Fibroblast of skin of scalp (primary cell): ENCODE measurements around the gene CDK11B.
"Not testable (repeated sequence)": the region's sequence is repeated elsewhere in the genome, so short reads cannot be mapped to it uniquely, and the experiment has no call there.

ENCODE experiments used
- DNase-seq: peaks from one replicate; pipeline ENCODE4 v3.0.0-alpha.2; 2013

CDK11B gene

GRCh38 chr1:1683104-1683905 is 24.5 kb upstream of the CDK11B start:
- no peak for DNase-seq

DNA sequence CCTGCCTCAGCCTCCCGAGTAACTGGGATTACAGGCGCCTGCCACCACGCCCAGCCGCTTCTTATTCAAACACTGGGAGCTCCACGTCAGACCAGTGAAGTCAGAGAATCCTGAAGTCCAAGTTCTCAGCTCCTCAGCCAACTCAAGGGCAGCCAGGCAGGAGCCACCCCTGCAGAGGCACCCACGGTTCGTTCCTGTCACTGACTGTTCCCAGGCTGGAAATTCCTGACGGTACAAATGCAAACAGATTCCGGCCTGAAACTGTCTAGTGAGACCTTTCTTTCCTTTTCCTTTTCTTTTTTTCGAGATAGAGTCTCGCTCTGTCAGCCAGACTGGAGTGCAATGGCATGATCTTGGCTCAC is 22.1 kb upstream of the CDK11B start:
- no peak for DNase-seq

DNA sequence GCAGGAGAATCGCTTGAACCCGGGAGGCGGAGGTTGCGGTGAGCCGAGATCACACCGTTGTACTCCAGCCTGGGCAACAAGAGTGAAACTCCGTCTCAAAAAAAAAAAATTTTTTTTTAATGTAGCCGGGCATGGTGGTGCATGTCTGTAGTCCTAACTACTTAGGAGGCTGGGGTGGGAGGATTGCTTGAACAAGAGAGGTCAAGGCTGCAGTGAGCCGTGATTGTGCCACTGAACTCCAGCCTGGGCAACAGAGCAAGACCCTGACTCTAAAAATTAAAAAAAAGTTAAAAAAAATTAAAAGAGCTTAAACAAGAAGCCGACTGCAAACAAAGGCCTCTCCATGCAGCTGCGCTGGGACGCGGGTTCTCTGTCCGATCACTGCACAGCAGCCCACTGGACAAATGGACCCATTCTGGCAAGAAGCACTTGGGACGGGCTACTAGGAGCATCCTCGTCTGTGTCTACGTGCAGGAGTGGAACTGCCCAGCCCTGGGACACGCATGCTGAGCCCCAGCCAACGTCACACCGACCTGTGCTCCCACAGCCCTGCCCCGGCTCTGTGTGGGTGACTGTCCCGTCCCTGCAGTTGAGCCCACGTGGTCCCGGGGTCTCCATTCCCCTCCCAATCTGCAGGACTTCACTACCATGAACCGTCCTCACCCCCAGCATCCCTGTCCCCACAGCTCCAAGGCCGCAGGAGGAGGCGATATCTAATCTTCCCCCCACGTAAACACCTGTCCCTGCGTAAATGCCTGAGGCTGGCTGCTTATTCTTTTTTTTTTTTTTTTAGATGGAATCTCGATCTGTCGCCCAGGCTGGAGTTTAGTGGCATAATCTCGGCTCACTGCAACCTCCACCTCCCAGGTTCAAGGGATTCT is 21.5 kb upstream of the CDK11B start:
- no peak for DNase-seq

DNA sequence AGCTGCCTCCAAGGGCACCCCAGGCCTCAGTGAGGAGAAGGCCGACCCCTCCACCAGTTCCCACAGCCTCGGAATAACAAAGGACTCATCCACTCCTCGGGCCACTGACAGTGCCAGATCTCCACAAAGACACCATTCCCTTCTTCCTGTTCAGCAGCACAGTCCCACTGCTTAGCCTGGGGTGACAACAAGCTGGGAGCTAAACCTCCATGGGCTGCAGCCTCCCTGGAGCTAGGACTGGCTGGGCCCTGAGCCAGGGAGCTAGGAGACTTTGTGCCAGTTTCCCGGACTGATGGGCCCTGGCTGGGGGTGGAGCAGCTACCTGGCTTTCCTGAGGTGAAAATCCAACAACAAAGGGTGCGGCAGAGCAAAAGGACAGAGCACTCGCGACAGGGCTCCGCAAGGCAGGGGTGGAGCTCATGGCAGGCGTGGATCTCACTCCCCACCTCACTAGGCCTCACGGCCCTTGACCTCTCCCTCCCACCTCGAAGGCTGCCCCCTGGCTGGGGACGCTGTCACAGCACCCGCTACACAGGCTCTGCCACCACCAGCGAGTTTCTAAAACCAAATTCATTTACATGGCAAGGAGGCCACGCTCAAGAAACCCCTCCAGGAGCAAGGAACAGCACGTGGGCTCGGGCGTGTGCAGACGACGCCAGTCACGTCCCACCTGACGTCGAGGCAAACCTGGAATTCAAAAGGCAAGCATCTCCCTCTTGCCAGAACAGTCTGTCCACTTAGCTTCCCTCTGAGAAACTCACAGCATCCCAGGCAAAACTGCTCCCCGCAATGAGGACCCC is 20.0 kb upstream of the CDK11B start:
- DNase-seq, result no peak

DNA sequence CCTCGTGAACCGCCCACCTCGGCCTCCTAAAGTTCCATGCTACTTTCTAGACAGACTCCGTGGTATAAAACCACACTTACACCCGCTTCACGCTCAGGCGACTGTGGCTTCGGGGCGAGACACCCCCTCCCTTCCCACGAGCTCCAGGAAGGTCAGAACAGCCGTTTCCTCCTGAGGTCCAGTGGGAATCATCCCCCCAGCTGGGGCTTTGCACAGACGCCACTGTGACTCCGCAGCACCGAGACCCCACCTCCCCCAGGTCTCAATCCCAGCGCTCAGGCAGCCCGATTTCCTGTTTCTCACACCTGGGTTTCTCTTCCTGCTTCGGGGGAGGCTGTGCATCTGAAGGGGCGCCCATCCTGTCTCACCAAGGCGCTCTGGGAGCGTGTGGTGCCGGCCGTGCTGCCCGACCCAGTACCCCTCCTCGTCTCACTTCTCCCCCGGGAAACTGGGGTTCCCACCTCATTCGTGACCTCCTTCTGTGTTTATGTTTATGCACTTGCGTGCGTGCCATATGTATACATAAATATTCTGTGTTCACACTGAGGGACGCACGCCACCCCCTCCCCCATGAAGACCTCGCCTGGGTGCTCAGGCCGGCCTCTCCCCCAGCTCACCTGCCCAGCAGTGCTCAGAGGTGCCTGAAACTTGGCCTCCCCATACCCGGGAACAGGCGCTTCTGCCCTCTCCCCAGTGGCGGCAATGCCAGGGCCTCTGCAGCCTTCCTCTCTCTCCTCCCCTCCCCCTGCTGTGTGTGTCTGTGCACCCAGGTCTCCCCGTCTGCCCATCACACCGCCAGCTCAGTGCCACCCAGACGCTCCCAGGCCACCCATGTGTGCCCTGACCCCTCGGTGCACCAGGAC is 19.1 kb upstream of the CDK11B start:
- no peak for DNase-seq

DNA sequence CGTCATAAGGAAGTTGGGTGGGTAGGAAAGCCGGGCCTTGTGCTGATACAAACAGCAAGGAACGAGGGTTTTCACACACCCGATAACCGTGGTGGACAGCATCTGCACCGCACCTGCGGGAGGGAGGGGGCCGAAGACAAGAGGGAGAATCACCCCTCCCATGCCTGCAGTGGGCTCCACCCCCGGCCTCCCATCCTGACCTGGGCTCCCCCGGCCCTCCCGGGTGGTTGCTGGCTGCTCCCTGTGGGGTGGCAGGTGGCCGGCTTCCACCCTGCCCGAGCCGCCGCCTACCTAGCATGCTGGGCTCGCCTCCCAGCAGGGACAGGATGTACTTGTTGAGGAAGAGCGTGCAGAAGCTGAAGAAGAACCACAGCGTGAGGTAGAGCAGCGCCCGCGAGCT is 17.3 kb upstream of the CDK11B start:
- not testable (repeated sequence) for DNase-seq

- not testable (repeated sequence) for DNase-seq
Observed at GRCh38 chr1:1675218-1675617, 16.4 kb upstream of the CDK11B start.

DNA sequence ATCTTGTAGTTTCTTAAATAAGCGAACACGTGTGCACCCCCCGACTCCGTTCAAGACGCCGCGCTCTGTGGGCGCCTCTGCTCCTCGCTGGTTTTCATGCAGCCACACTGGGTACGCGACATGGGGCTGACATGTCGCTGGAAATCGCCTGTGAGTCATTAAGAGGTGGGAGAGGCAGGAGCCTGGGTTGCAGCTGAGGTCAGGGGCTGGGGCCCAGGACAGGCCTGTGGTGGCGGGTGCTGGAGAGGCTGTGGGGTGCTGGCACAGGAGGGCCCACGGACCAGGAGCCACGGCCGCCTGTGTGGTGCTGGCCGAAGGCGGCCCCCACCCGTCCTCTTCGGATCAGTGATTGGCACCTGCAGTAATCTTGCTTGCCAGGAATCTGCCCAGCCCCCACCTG is 16.0 kb upstream of the CDK11B start:
- DNase-seq, result not testable (repeated sequence)

GRCh38 chr1:1672181-1672965 is 13.6 kb upstream of the CDK11B start:
- DNase-seq, result no peak

DNA sequence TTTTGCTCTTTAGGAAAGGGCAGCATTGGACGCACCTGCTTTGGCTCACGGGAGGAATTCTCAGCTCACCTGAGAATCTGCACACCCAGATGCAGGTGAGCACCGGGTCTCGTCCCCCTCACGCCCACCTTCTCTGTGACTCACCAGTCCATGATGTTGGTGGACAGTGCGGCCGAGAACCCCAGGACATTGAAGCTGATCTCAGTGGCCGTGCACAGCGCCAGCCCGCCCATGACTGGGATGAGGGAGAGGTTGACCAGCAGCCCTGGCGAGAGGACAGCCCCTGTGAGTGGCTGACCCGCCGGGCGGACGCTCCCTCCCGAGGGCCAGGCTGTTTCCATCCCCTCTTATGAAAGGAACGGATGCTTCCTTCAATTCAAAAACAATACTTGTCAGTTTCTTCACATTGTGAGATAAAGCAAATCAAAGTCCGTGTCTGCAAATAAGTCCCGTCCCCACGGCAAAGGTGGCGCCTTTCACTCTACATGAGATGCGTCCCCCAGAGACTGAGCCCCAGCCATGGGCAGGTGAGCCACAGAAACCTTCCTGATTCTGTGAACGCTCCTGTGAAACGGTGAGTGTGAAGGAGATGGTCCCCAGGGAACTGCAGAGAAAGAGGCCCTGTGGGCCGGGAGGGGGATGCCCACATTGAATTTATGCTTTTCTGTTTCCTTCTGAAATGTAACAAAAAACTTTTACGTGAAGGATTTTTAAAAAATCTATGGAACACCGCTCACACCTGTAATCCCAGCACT is 12.7 kb upstream of the CDK11B start:
- DNase-seq, result no peak

DNA sequence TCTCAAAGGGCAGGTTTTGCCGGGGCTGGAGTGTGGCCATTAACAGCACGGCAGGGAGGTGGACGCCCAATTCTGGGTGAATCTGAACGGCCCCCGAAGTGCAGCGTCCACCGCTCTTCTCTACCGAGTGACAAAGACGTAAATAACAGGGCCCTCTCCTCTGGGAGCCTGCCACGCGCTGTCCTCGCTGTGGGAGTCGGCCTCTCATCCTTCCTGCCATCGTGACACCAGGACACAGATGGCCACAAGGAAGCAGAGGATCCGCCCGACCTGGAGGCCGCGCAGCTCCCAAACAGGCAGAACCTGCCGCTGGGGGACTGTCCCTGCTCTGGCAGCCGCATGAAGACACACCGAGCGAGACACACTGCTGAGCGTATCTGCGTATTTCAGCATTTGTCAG is 12.1 kb upstream of the CDK11B start:
- DNase-seq, result no peak

DNA sequence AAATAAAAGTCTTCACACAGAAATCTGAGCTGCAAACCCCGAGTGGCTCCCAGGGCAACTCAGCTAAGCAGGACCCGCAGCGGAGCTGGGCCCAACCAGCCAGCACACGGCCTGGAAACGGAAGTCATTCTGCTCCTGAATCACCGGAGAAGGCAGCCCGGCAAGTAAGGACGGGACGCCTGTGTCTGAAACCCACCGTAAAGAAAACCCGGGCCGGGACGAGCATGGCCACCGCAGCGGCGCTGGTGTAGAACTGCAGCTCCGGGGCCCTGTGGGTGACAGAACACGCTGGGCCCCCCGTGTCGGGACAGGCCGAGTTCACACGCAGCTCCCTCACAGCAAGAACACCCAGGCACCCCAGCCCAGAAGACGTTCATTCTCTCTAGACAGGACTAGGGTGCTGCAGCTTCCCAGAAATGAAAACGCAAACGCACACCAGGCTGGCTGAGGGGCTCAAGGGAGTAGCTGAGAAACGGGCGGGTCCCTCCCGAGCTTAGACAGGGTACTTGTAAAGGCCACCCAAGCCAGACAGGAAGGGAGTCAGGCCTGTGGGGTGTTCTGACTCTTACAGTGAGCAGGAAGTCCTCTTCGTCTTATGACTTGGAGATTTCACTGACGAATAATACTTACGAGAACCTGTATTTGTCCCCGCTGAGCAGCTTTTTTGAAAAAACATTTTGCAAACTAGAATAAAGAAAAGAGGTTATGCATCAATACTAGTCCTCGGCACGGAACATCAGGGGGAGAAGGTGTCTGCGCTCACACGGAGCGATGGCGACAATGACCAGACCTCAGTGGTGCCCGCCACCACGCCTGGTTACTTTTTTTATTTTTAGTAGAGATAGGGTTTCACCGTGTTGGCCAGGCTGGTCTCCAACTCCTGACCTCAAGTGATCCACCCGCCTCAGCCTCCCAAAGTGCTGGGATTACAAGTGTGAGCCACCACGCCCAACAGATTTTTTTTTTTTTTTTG is 10.9 kb upstream of the CDK11B start:
- no peak for DNase-seq

GRCh38 chr1:1666526-1666925 is 7.7 kb upstream of the CDK11B start:
- no peak for DNase-seq

GRCh38 chr1:1665815-1666251 is 7.0 kb upstream of the CDK11B start:
- DNase-seq, result no peak

GRCh38 chr1:1664941-1665814 is 6.4 kb upstream of the CDK11B start:
- no peak for DNase-seq

DNA sequence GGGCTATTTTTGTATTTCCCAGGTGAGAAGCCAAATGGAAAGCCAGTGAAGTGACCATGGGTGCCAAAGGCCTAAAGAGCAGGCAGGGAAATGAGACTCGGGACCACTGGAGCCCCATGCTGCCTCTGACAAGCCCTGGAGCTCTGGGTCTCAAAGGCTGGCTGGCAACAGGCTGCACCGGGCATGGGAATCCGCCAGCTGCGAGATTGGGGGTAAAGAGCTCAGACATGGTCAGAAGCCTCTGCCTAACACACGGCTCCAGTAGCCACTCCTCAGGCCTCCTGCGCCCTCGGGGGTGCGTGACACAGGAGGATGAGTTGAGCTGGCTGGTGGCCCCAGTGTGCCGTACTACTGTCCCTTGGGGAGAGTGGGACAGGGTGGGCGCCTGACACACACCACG is 5.5 kb upstream of the CDK11B start:
- DNase-seq, result not testable (repeated sequence)

DNA sequence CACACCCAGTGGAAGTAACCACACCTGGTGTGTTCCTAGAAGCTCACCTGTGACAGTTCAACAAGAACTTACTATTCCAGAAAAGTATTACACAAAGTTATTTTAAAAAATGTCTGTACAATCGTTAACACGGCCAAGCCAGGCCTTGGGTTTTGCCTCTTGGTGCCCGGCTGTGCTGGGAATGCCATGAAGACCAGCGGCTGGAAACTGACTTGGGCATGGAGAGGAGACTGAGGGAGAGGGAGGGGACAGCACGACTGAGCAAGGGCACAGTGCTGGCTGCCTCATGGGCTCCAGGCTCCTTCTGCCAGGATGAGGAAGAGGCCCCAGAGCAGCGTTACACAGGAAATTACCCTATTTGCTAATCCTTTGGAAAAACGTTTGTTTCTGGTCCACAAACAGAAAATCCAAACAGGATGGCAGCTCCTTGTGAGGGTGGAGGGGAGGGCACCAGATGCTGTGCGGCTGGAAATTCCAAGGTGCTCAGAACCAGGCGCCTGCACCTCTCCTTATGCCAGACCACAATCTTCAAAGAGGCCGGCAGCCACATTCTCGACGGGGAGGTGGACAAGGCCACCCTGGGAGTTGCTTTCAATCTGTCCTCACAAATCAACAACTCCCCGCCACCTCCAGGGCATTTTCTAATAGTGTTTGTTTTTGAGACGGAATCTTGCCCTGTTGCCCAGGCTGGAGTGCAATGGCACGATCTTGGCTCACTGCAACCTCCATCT is 4.2 kb upstream of the CDK11B start:
- DNase-seq, result not testable (repeated sequence)
